IMR-90 (cell line): ENCODE data around the gene TNFRSF21. TPM values are rescaled to one million over a fixed set of nuclear protein-coding genes. Genes with fewer than 3 reads are reported as not detected.

ENCODE experiments used
- ATAC-seq: fragments of 200-7000 bp; cut with Tn5 transposase; 2 replicates; pipeline ENCODE4 v1.9.1; 2020; ENCODE audit warnings: low read depth, mild to moderate bottlenecking, moderate library complexity
- BruUV-seq: library from RNA; stranded (reverse); fragments of 400-500 nt; replicated peaks from 2 replicates; lab custom pipeline; 2021; lab: Mats Ljungman, UMichigan
- CTCF ChIA-PET: fragments of 300-600 bp; formaldehyde crosslinking; extraction: SDS; loops from one replicate; lab custom pipeline; 2021; ENCODE audit warnings: antibody characterized with exemption; lab: Yijun Ruan, JAX
- POLR2A ChIA-PET: fragments of 300-600 bp; sonication (Branson Sonifier 250); formaldehyde crosslinking; loops from one replicate; lab custom pipeline; 2022; ENCODE audit warnings: antibody characterized with exemption; ENCODE audit not compliant: unreplicated experiment; lab: Charles Lee
- DNase-seq: peaks from one replicate; pipeline ENCODE4 v3.0.0; 2013
- H2AFZ ChIP-seq: replicated peaks from 2 replicates; pipeline ENCODE3; 2013; ENCODE audit warnings: low read length, mild to moderate bottlenecking; ENCODE audit not compliant: poor library complexity
- H2AK5ac ChIP-seq: 2 replicates; pipeline ENCODE4 v1.6.1; 2013; ENCODE audit warnings: low read depth, low read length, inconsistent platforms
- H2AK9ac ChIP-seq: replicated peaks from 2 replicates; pipeline ENCODE3; 2013; ENCODE audit warnings: mild to moderate bottlenecking, low read depth, low read length, moderate library complexity; ENCODE audit not compliant: poor library complexity
- H2BK120ac ChIP-seq: 2 replicates; pipeline ENCODE4 v1.6.1; 2013; ENCODE audit warnings: low read depth, low read length, inconsistent platforms
- H2BK15ac ChIP-seq: 3 replicates; pipeline ENCODE4 v1.6.1; 2013; ENCODE audit warnings: low read depth, low read length, inconsistent platforms
- H2BK20ac ChIP-seq: 2 replicates; pipeline ENCODE4 v1.6.1; 2013; ENCODE audit warnings: low read depth, mild to moderate bottlenecking, inconsistent platforms, low read length, moderate library complexity
- H2BK5ac ChIP-seq: 2 replicates; pipeline ENCODE4 v1.6.1; 2013; ENCODE audit warnings: mild to moderate bottlenecking, low read depth, low read length, inconsistent platforms; ENCODE audit not compliant: poor library complexity, severe bottlenecking
- H3K14ac ChIP-seq: replicated peaks from 2 replicates; pipeline ENCODE4 v1.6.1; 2013; ENCODE audit warnings: low read depth, low read length, inconsistent platforms
- H3K18ac ChIP-seq: 2 replicates; pipeline ENCODE4 v1.6.1; 2013; ENCODE audit warnings: low read depth, low read length, control low read depth
- H3K23ac ChIP-seq: 2 replicates; pipeline ENCODE4 v1.6.1; 2013; ENCODE audit warnings: low read depth, low read length, inconsistent platforms
- H3K27ac ChIP-seq: 2 replicates; pipeline ENCODE4 v1.5.1; 2013; ENCODE audit warnings: mild to moderate bottlenecking, control low read depth, low read length; ENCODE audit not compliant: insufficient read depth
- H3K27me3 ChIP-seq: 2 replicates; pipeline ENCODE4 v1.6.1; 2013; ENCODE audit warnings: low read length; ENCODE audit not compliant: control insufficient read depth, insufficient read depth
- H3K36me3 ChIP-seq: 2 replicates; pipeline ENCODE4 v1.6.1; 2013; ENCODE audit warnings: low read length, mixed read lengths; ENCODE audit not compliant: control insufficient read depth, insufficient read depth
- H3K4ac ChIP-seq: 2 replicates; pipeline ENCODE4 v1.6.1; 2013; ENCODE audit warnings: low read depth, low read length, inconsistent platforms
- H3K4me1 ChIP-seq: 2 replicates; pipeline ENCODE4 v1.6.1; 2013; ENCODE audit warnings: low read length, mixed read lengths; ENCODE audit not compliant: control insufficient read depth, insufficient read depth
- H3K4me2 ChIP-seq: 2 replicates; pipeline ENCODE4 v1.6.1; 2013; ENCODE audit warnings: low read depth, mild to moderate bottlenecking, control low read depth, low read length, moderate library complexity
- H3K4me3 ChIP-seq: 2 replicates; pipeline ENCODE4 v1.5.1; 2013; ENCODE audit warnings: low read depth, mild to moderate bottlenecking, control low read depth, low read length, moderate library complexity; ENCODE audit not compliant: insufficient read depth
- H3K56ac ChIP-seq: 2 replicates; pipeline ENCODE4 v1.6.1; 2013; ENCODE audit warnings: low read length, inconsistent platforms; ENCODE audit not compliant: insufficient read depth; ENCODE audit errors: extremely low read depth
- H3K79me1 ChIP-seq, 2 experiments: 2 replicates each; pipeline ENCODE4 v1.6.1; 2013; ENCODE audit warnings: low read length in 2 of 2, inconsistent platforms in 1 of 2, low read depth in 1 of 2
- H3K9ac ChIP-seq: 2 replicates; pipeline ENCODE4 v1.6.1; 2013; ENCODE audit warnings: low read depth, low read length, control low read depth
- H3K9me1 ChIP-seq: 2 replicates; pipeline ENCODE4 v1.6.1; 2013; ENCODE audit warnings: low read length, inconsistent platforms; ENCODE audit not compliant: insufficient read depth
- H3K9me3 ChIP-seq: 2 replicates; pipeline ENCODE4 v1.6.1; 2013; ENCODE audit warnings: low read length; ENCODE audit not compliant: control insufficient read depth, insufficient read depth
- H4K20me1 ChIP-seq: 2 replicates; pipeline ENCODE4 v1.6.1; 2013; ENCODE audit warnings: low read length, inconsistent platforms; ENCODE audit not compliant: insufficient read depth
- H4K5ac ChIP-seq: 2 replicates; pipeline ENCODE4 v1.6.1; 2013; ENCODE audit warnings: mild to moderate bottlenecking, low read depth, low read length, control low read depth
- H4K8ac ChIP-seq, 2 experiments: 2 replicates each; pipeline ENCODE4 v1.6.1; 2013; ENCODE audit warnings: low read depth in 2 of 2, low read length in 2 of 2, control low read depth in 1 of 2, inconsistent platforms in 1 of 2
- H4K91ac ChIP-seq: 2 replicates; pipeline ENCODE4 v1.6.1; 2013; ENCODE audit warnings: low read depth, low read length, inconsistent platforms; ENCODE audit not compliant: insufficient read depth
- CEBPB ChIP-seq: IDR thresholded peaks from 2 replicates; pipeline ENCODE4 v1.6.1; 2012; ENCODE audit warnings: low read depth, low read length, improper control_type of control experiment
- FOS ChIP-seq: fragments of 150-350 bp; IDR thresholded peaks from 2 replicates; pipeline ENCODE4 v1.6.1; 2016; ENCODE audit warnings: low read depth, low read length
- MAFK ChIP-seq: IDR thresholded peaks from 2 replicates; pipeline ENCODE4 v1.6.1; 2012; ENCODE audit warnings: low read depth, low read length, improper control_type of control experiment
- MAZ ChIP-seq: IDR thresholded peaks from 2 replicates; pipeline ENCODE4 v1.6.1; 2012; ENCODE audit warnings: low read depth, mild to moderate bottlenecking, low read length, improper control_type of control experiment, moderate library complexity, borderline replicate concordance
- MXI1 ChIP-seq: IDR thresholded peaks from 2 replicates; pipeline ENCODE4 v1.6.1; 2012; ENCODE audit warnings: low read depth, mild to moderate bottlenecking, low read length, moderate library complexity, borderline replicate concordance
- SMC3 ChIP-seq: fragments of 150-350 bp; IDR thresholded peaks from 2 replicates; pipeline ENCODE4 v1.6.1; 2016; ENCODE audit warnings: low read depth, mild to moderate bottlenecking, antibody characterized with exemption, low read length, moderate library complexity
- WGBS, 2 experiments: methylation state at CpG; one replicate each; pipeline versions ENCODE4 v1.1.5 to v1.1.7; 2013; ENCODE audit warnings: missing lambda C conversion rate in 2 of 2; ENCODE audit not compliant: insufficient read length in 1 of 2; ENCODE audit errors: extremely low coverage in 2 of 2; 5-methylcytosine and 5-hydroxymethylcytosine counted together
- dilution Hi-C: fragments of 300-500 bp; cut with HindIII; formaldehyde crosslinking; loops from one replicate; pipeline ENCODE4 v1.14.3; 2018; ENCODE audit warnings: low sequenced_read_pairs; ENCODE audit not compliant: unreplicated experiment
- in situ Hi-C: fragments of 300-500 bp; cut with MboI; formaldehyde crosslinking; loops from 3 replicates; pipeline ENCODE4 v1.14.3; 2019; ENCODE audit warnings: low sequenced_read_pairs, inconsistent platforms, mixed read lengths
- intact Hi-C: fragments of 100-400 bp; cut with micrococcal nuclease; formaldehyde crosslinking; loops from 2 replicates; pipeline ENCODE4 v1.10.0; 2022
- polyA plus RNA-seq, 3 experiments: library from polyadenylated mRNA; depleted of rRNA; stranded (reverse); fragments of >200 nt; gene quantifications; 2 replicates each; pipeline ENCODE4 v1.2.3, GENCODE V29; 2012; ENCODE audit warnings: low replicate concordance in 1 of 3
- total RNA-seq: library from RNA; depleted of rRNA; stranded (reverse); fragments of >200 nt; gene quantifications from 2 replicates; pipeline ENCODE4 v1.2.3, GENCODE V29; 2012

The TNFRSF21 gene
- total and polyA plus RNA-seq, 2 of the 4 experiments (the other 2 are of a cell fraction): 2.9 to 6.9 TPM

DNA sequence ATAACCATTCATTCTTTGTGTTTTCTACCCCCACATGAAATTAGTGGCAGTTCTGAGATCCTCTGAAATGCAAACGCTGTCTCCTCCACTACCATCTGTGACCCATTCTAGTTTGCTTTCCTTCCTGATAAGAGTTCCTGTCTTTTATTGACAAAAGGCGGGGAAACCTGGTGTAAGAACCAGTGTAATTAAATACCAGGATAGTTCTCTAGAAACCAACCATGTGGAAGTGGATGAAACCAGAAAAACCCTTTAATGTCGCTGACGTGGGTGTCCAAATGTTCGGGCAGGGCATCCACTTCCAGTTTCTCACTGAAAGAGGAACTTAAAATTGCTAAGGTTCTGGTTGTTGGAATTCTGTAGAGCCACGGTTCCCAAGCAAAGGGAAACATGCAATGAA, 79.1 kb downstream of the TNFRSF21 start:
- H3K4me3 ChIP-seq: no peak overlapping the region
- H2AFZ ChIP-seq: no peak overlapping the region
- no peak overlapping the region for H4K91ac ChIP-seq
- H3K9me1 ChIP-seq: no peaks in the 10 kb centered on the region
- H3K36me3 ChIP-seq: peaks cover 12% of the 10 kb centered on the region
- no peak overlapping the region for H3K56ac ChIP-seq
- DNase-seq (no peak), ATAC-seq (no peak)
- H2BK15ac ChIP-seq: no peak overlapping the region
- no peaks in the 10 kb centered on the region for H3K4me1 ChIP-seq
- H3K27ac ChIP-seq: no peak overlapping the region
- intact Hi-C loops: no loop called here
- no peak for TF ChIP-seq CEBPB
- no peak for TF ChIP-seq MAFK
- TF ChIP-seq MAZ: no peak
- no peak for TF ChIP-seq SMC3
- TF ChIP-seq FOS: no peak
- no peak for TF ChIP-seq MXI1
- H3K4ac ChIP-seq: no peak overlapping the region
- H2AK9ac ChIP-seq: no peak overlapping the region
- CTCF ChIA-PET: no interaction called here
- no peak overlapping the region for H2BK5ac ChIP-seq
- H3K79me1 ChIP-seq: no peaks in the 10 kb centered on the region
- POLR2A ChIA-PET: no interaction called here
- H3K9me3 ChIP-seq: no peaks in the 10 kb centered on the region
- H4K5ac ChIP-seq: no peak overlapping the region
- H3K9ac ChIP-seq: no peak overlapping the region
- H3K23ac ChIP-seq: no peak overlapping the region
- no peak overlapping the region for H4K8ac ChIP-seq
- no peak overlapping the region for H2AK5ac ChIP-seq
- no peak overlapping the region for H3K14ac ChIP-seq
- H3K27me3 ChIP-seq: no peaks in the 10 kb centered on the region
- in situ Hi-C loops: no loop called here
- no peak overlapping the region for H3K18ac ChIP-seq
- H2BK20ac ChIP-seq: no peak overlapping the region
- WGBS, 2 experiments: 100% methylated on average over 1 of the region's 6 CpGs; no CpG with 5 or more reads in 1 of the 2 experiments
- dilution Hi-C loops: no loop called here
- no peaks in the 10 kb centered on the region for H4K20me1 ChIP-seq
- H3K4me2 ChIP-seq: no peak overlapping the region
- BruUV-seq: no TSS peak
- no peak overlapping the region for H2BK120ac ChIP-seq
